Prostate gland (tissue), 2 donors: ENCODE data around the gene KITLG.
"Not testable (repeated sequence)": the region's sequence is repeated elsewhere in the genome, so short reads cannot be mapped to it uniquely, and the experiment has no call there.

ENCODE experiments used
- CTCF ChIP-seq, 4 experiments: fragments of 200-600 bp in 2 of 4; fragments of 450-650 bp in 2 of 4; sonication (generic) in 2 of 4; IDR thresholded peaks; 1 replicate in 3 of 4; 2 replicates in 1 of 4; pipeline ENCODE4 v1.5.1; 2016 to 2019; ENCODE audit warnings: antibody characterized with exemption in 4 of 4, mild to moderate bottlenecking in 2 of 4, moderate library complexity in 2 of 4
- POLR2A ChIP-seq: fragments of 450-650 bp; IDR thresholded peaks from one replicate; pipeline ENCODE4 v1.6.1; 2016; ENCODE audit warnings: antibody characterized with exemption, mild to moderate bottlenecking

GRCh38 chr12:88466708-88467107 lies 113.6 kb downstream of the KITLG start:
- not testable (repeated sequence) for TF ChIP-seq CTCF (IDR thresholded peaks at IDR 0.05); POLR2A
